ENCODE measurements around the gene CDYL. TPM values are rescaled to one million over a fixed set of nuclear protein-coding genes. Genes with fewer than 3 reads are reported as not detected.

The CDYL gene
- total RNA-seq, 2 donors from 2014 or later = 6.6 to 8.0 TPM

DNA sequence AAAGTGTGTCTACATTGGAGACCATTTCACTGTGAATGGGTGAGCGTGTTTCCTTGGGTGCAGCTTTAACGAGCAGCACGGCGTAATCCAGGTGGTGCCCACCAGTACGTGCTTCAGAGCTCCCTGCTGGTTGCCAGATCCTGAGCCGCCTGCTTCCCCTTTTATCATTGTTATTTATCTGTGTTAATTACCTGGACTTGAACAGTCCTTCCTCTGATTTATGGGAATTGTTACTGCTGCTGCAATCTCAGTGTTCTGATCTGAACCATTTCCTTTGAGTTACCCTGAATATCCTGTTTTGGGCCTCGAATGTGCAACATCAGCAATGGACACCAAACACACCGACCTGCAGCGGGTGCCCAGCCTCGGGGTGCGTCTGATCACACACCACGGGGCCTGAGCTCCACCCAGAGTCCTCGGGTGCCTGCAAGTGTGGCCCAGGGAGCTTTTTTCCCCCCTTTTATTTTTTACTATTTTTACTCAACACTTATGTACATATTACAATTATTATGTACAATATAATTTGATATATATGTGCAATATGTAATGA, 146.4 kb downstream of the CDYL start:
- H3K27me3 ChIP-seq = no peaks in the 10 kb centered on the region
- TF ChIP-seq, protein P1, sequence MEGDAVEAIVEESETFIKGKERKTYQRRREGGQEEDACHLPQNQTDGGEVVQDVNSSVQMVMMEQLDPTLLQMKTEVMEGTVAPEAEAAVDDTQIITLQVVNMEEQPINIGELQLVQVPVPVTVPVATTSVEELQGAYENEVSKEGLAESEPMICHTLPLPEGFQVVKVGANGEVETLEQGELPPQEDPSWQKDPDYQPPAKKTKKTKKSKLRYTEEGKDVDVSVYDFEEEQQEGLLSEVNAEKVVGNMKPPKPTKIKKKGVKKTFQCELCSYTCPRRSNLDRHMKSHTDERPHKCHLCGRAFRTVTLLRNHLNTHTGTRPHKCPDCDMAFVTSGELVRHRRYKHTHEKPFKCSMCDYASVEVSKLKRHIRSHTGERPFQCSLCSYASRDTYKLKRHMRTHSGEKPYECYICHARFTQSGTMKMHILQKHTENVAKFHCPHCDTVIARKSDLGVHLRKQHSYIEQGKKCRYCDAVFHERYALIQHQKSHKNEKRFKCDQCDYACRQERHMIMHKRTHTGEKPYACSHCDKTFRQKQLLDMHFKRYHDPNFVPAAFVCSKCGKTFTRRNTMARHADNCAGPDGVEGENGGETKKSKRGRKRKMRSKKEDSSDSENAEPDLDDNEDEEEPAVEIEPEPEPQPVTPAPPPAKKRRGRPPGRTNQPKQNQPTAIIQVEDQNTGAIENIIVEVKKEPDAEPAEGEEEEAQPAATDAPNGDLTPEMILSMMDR (IDR thresholded peaks at IDR 0.05) = no peak
- TF ChIP-seq POLR2A (IDR thresholded peaks at IDR 0.05) = no peak
- H3K4me3 ChIP-seq = no peak overlapping the region
- no peaks in the 10 kb centered on the region for H3K4me1 ChIP-seq
- 78 to 85% methylated on average over 13 of the region's 13 CpGs for whole genome bisulfite sequencing, 2 donors
- ATAC-seq (no peak), DNase-seq (no peak)
- H3K27ac ChIP-seq = no peak overlapping the region
- H3K36me3 ChIP-seq (replicated peaks in 1 of 2; ENCODE audit: insufficient read depth in 1 of 2, low read depth in 2 of 2) = no peaks in the 10 kb centered on the region
- H3K9me3 ChIP-seq = no peaks in the 10 kb centered on the region
- intact Hi-C loops (cut with DNase I) = no loop called here

- intact Hi-C loops (cut with DNase I) = no loop called here
- no peak overlapping the region for H3K27ac ChIP-seq
- no peaks in the 10 kb centered on the region for H3K27me3 ChIP-seq
- H3K9me3 ChIP-seq = no peaks in the 10 kb centered on the region
- H3K36me3 ChIP-seq (replicated peaks in 1 of 2; ENCODE audit: insufficient read depth in 1 of 2, low read depth in 2 of 2) = no peaks in the 10 kb centered on the region
- DNase-seq = no peak
- H3K4me3 ChIP-seq = no peak overlapping the region
- no peak for ATAC-seq
- 93 to 95% methylated on average over 3 of the region's 3 CpGs for WGBS, 2 donors
- TF ChIP-seq POLR2A (IDR thresholded peaks at IDR 0.05) = no peak
- TF ChIP-seq, protein P1 (IDR thresholded peaks at IDR 0.05) = no peak
- H3K4me1 ChIP-seq = no peaks in the 10 kb centered on the region
These were observed 146.9 kb downstream of the CDYL start for GRCh38 chr6:4923081-4923480.

GRCh38 chr6:4924661-4925271, 148.6 kb downstream of the CDYL start:
- ATAC-seq (no peak), DNase-seq (no peak)
- 90 to 95% methylated on average over 9 of the region's 9 CpGs for WGBS, 2 donors
- H3K4me3 ChIP-seq = no peak overlapping the region
- no peaks in the 10 kb centered on the region for H3K4me1 ChIP-seq
- no peak for TF ChIP-seq POLR2A (IDR thresholded peaks at IDR 0.05)
- TF ChIP-seq, protein P1 (IDR thresholded peaks at IDR 0.05) = no peak
- H3K27ac ChIP-seq = no peak overlapping the region
- H3K36me3 ChIP-seq (replicated peaks in 1 of 2; ENCODE audit: insufficient read depth in 1 of 2, low read depth in 2 of 2) = no peaks in the 10 kb centered on the region
- intact Hi-C loops (cut with DNase I) = no loop called here
- H3K9me3 ChIP-seq = no peaks in the 10 kb centered on the region
- H3K27me3 ChIP-seq = no peaks in the 10 kb centered on the region

DNA sequence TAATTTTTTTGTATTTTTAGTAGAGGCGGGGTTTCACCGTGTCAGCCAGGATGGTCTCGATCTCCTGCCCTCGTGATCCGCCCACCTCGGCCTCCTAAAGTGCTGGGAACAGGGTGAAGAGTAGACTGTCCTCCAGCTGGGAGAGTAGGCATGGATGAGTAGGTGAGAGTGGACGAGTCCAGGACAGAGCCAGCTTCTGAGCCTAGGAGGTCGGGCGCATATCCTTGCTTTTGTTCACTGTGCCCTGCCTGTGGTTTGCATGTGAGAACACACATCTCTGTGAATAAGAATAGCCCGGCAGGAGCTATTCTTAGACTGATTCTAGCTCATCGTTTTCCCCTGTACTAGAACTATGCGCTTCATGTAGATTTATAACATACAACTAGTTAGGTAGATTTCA, 149.4 kb downstream of the CDYL start:
- TF ChIP-seq, protein P1 (IDR thresholded peaks at IDR 0.05) = no peak
- TF ChIP-seq POLR2A (IDR thresholded peaks at IDR 0.05) = no peak
- H3K9me3 ChIP-seq = no peaks in the 10 kb centered on the region
- intact Hi-C loops (cut with DNase I) = no loop called here
- WGBS, 2 donors = 94 to 97% methylated on average over 12 of the region's 12 CpGs
- H3K36me3 ChIP-seq (replicated peaks in 1 of 2; ENCODE audit: insufficient read depth in 1 of 2, low read depth in 2 of 2) = no peaks in the 10 kb centered on the region
- H3K4me3 ChIP-seq = no peak overlapping the region
- H3K27me3 ChIP-seq = no peaks in the 10 kb centered on the region
- DNase-seq (no peak), ATAC-seq (no peak)
- no peaks in the 10 kb centered on the region for H3K4me1 ChIP-seq
- no peak overlapping the region for H3K27ac ChIP-seq

DNA sequence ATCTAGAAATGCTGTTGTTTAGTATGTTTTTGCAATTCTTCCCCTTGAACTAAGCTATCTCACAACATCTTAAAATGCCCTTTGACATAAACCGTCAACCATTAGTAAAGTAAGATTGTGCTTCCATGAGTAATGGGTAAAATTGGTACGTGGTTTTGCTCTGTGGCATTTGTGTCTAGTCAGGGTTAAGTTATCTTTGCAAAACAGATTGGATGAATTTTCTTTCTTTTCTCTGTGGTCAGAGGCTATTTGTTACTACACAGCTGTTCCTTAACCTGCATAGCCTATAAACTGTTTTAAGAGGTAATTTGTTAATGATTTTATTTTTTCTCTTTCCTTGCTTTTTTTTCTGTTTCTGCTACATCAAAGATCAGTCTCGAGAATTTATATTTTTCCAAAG, 152.2 kb downstream of the CDYL start:
- intact Hi-C loops (cut with DNase I) = no loop called here

More for the DNA sequence above, 152.2 kb downstream of the CDYL start:
- H3K9me3 ChIP-seq = no peaks in the 10 kb centered on the region
- H3K4me1 ChIP-seq = no peaks in the 10 kb centered on the region
- ATAC-seq = no peak
- WGBS, 2 donors = 87 to 92% methylated on average over 3 of the region's 3 CpGs
- no peaks in the 10 kb centered on the region for H3K36me3 ChIP-seq (replicated peaks in 1 of 2; ENCODE audit: insufficient read depth in 1 of 2, low read depth in 2 of 2)
- H3K27ac ChIP-seq = no peak overlapping the region
- TF ChIP-seq, protein P1 (IDR thresholded peaks at IDR 0.05) = no peak
- TF ChIP-seq POLR2A (IDR thresholded peaks at IDR 0.05) = no peak
- no peak overlapping the region for H3K4me3 ChIP-seq
- H3K27me3 ChIP-seq = no peaks in the 10 kb centered on the region
- DNase-seq = no peak

All from body of pancreas (tissue), 4 donors.